Measurements from ENCODE around the gene TMEM18. TPM values are rescaled to one million over a fixed set of nuclear protein-coding genes. Genes with fewer than 3 reads are reported as not detected.
"Not testable (repeated sequence)": the region's sequence is repeated elsewhere in the genome, so short reads cannot be mapped to it uniquely, and the experiment has no call there.

The TMEM18 gene
- total RNA-seq, 1 experiment from 2014 or later, result 30.7 TPM

DNA sequence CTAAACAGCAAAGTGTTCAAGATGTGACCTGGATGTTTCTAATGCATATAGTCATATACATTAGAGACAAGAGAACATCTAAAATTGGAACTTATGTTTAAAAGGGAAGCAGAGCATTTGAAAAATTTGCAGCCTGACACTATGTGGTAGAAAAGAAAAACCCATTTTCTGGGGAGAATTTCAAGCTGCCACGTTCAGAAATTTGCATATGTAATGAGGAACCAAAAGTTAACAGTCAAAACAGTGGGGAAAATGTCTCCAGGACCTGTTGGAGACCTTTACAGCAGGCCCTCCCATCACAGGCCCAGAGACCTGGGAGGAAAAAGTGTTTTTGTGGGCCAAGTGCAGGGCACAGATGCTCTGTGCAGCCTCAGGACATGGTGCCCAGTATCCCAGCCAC is 8.2 kb upstream of the TMEM18 start:
- Histone ChIP-seq H4K20me1 (ENCODE audit: control insufficient read depth, insufficient read depth, insufficient read length) (no peaks in the 10 kb centered on the region), H2BK120ac (ENCODE audit: low read depth, low read length, poor library complexity, severe bottlenecking) (no peak overlapping the region), H3K27ac (ENCODE audit: insufficient read length, low read depth, low read length) (no peak overlapping the region), H3K18ac (ENCODE audit: insufficient read length, low read depth, low read length) (no peak overlapping the region), H2BK5ac (ENCODE audit: insufficient read length, low read length) (no peak overlapping the region), H2AFZ (ENCODE audit: low read length) (no peak overlapping the region), H3K14ac (ENCODE audit: insufficient read depth, low read length) (no peak overlapping the region), H3K9me3 (ENCODE audit: control insufficient read depth, low read depth, low read length) (peaks cover 7% of the 10 kb centered on the region), H2AK5ac (ENCODE audit: insufficient read length, low read length) (no peak overlapping the region), H3K23me2 (ENCODE audit: insufficient read length, low read depth, low read length, poor library complexity, severe bottlenecking) (no peaks in the 10 kb centered on the region), H3K4ac (ENCODE audit: low read depth, low read length) (no peak overlapping the region), H3K4me2 (ENCODE audit: insufficient read depth, insufficient read length, low read length) (no peak overlapping the region), H2BK12ac (ENCODE audit: insufficient read length, low read depth, low read length) (no peak overlapping the region), H3T11ph (ENCODE audit: low read length) (no peak overlapping the region), H2BK20ac (ENCODE audit: low read depth, low read length, poor library complexity, severe bottlenecking) (no peak overlapping the region), H3K9ac (ENCODE audit: extremely low read depth, insufficient read length, low read length) (no peak overlapping the region), H3K4me1 (ENCODE audit: insufficient read depth, low read length) (no peaks in the 10 kb centered on the region), H2BK15ac (ENCODE audit: low read depth, low read length) (no peak overlapping the region), H3K79me1 (ENCODE audit: insufficient read depth, low read depth, low read length, poor library complexity, severe bottlenecking) (no peaks in the 10 kb centered on the region), H3K56ac (ENCODE audit: insufficient read length, low read depth, low read length) (no peak overlapping the region), H4K8ac (replicated peaks; ENCODE audit: insufficient read length, low read depth, low read length) (no peak overlapping the region), H4K91ac (ENCODE audit: insufficient read length, low read depth, low read length) (no peak overlapping the region), H3K27me3 (ENCODE audit: insufficient read depth, low read length) (no peaks in the 10 kb centered on the region), H4K5ac (ENCODE audit: insufficient read length, low read depth, low read length) (no peak overlapping the region), H3K23ac (ENCODE audit: insufficient read length, low read depth, low read length) (no peak overlapping the region), H3K79me2 (ENCODE audit: insufficient read depth, low read length) (no peaks in the 10 kb centered on the region)
- DNase-seq, result no peak
- H3K9me3 Mint-ChIP-seq, result peaks cover 32 to 35% of the 10 kb centered on the region in 2 experiments
- H3K27ac Mint-ChIP-seq, result no peak overlapping the region
- no peaks in the 10 kb centered on the region; the same call in 1 of the 2 replicates for H3K27me3 Mint-ChIP-seq (ENCODE audit: low read depth)
- no peak for TF ChIP-seq CTCF (conservative IDR thresholded peaks at IDR 0.05)
- H3K36me3 Mint-ChIP-seq (ENCODE audit: insufficient read depth in 1 of 3, low read depth in 3 of 3), result peaks cover 48 to 62% (median 56%) of the 10 kb centered on the region in 3 experiments
- no peaks in the 10 kb centered on the region for H3K4me1 Mint-ChIP-seq
- no CpG with 5 or more reads among the region's 1 CpG for whole genome bisulfite sequencing (ENCODE audit: extremely low coverage, insufficient read length, low lambda C conversion rate)
- H3K4me3 Mint-ChIP-seq, result no peak overlapping the region

- peaks cover 48 to 62% (median 56%) of the 10 kb centered on the region in 3 experiments for H3K36me3 Mint-ChIP-seq (ENCODE audit: insufficient read depth in 1 of 3, low read depth in 3 of 3)
Observed at GRCh38 chr2:684913-685312, 7.7 kb upstream of the TMEM18 start.

More at GRCh38 chr2:684913-685312, 7.7 kb upstream of the TMEM18 start:
- H2AFZ ChIP-seq (ENCODE audit: low read length); H3K4me3 Mint-ChIP-seq; H3T11ph ChIP-seq (ENCODE audit: low read length); H2AK5ac ChIP-seq (ENCODE audit: insufficient read length, low read length); H2BK12ac ChIP-seq (ENCODE audit: insufficient read length, low read depth, low read length); H3K27ac Mint-ChIP-seq; H2BK15ac ChIP-seq (ENCODE audit: low read depth, low read length); H2BK20ac ChIP-seq (ENCODE audit: low read depth, low read length, poor library complexity, severe bottlenecking); H3K4me2 ChIP-seq (ENCODE audit: insufficient read depth, insufficient read length, low read length); H3K23ac ChIP-seq (ENCODE audit: insufficient read length, low read depth, low read length); H3K56ac ChIP-seq (ENCODE audit: insufficient read length, low read depth, low read length); H2BK120ac ChIP-seq (ENCODE audit: low read depth, low read length, poor library complexity, severe bottlenecking); H3K18ac ChIP-seq (ENCODE audit: insufficient read length, low read depth, low read length); H3K4ac ChIP-seq (ENCODE audit: low read depth, low read length); H4K20me1 ChIP-seq (ENCODE audit: control insufficient read depth, insufficient read depth, insufficient read length); H3K4me1 ChIP-seq (ENCODE audit: insufficient read depth, low read length); DNase-seq; H3K23me2 ChIP-seq (ENCODE audit: insufficient read length, low read depth, low read length, poor library complexity, severe bottlenecking); H4K5ac ChIP-seq (ENCODE audit: insufficient read length, low read depth, low read length); H3K9me3 ChIP-seq (ENCODE audit: control insufficient read depth, low read depth, low read length); H4K8ac ChIP-seq (replicated peaks; ENCODE audit: insufficient read length, low read depth, low read length); H3K27me3 Mint-ChIP-seq (ENCODE audit: low read depth); H4K91ac ChIP-seq (ENCODE audit: insufficient read length, low read depth, low read length); H3K4me1 Mint-ChIP-seq; H3K27me3 ChIP-seq (ENCODE audit: insufficient read depth, low read length); H3K14ac ChIP-seq (ENCODE audit: insufficient read depth, low read length); H2BK5ac ChIP-seq (ENCODE audit: insufficient read length, low read length); H3K79me2 ChIP-seq (ENCODE audit: insufficient read depth, low read length); H3K9ac ChIP-seq (ENCODE audit: extremely low read depth, insufficient read length, low read length); H3K79me1 ChIP-seq (ENCODE audit: insufficient read depth, low read depth, low read length, poor library complexity, severe bottlenecking); H3K27ac ChIP-seq (ENCODE audit: insufficient read length, low read depth, low read length): not testable (repeated sequence)
- WGBS (ENCODE audit: extremely low coverage, insufficient read length, low lambda C conversion rate), result no CpG with 5 or more reads among the region's 2 CpGs
- peaks cover 32 to 35% of the 10 kb centered on the region in 2 experiments for H3K9me3 Mint-ChIP-seq
